Astrocyte of the spinal cord (primary cell): ENCODE results near the gene LEFTY1.

Experiments
- DNase-seq: peaks from one replicate; pipeline ENCODE4 v3.0.0; 2011; ENCODE audit warnings: low read depth, low spot score
- H3K4me3 ChIP-seq: 2 replicates; pipeline ENCODE4 v1.5.1; 2011; ENCODE audit warnings: low read depth, mild to moderate bottlenecking, low read length, moderate library complexity
- CTCF ChIP-seq: IDR thresholded peaks from 2 replicates; pipeline ENCODE4 v1.5.1; 2012; ENCODE audit warnings: low read depth, mild to moderate bottlenecking, low read length, inconsistent platforms
- in situ Hi-C: cut with HindIII; loops from 2 replicates; pipeline ENCODE4 v1.10.0; 2017; ENCODE audit warnings: low sequenced_read_pairs

Gene LEFTY1

GRCh38 chr1:225915538-225915991 lies 26.6 kb upstream of the LEFTY1 start:
- H3K4me3 ChIP-seq = no peak overlapping the region
- peak; percentile 21 for DNase-seq
- TF ChIP-seq CTCF = no peak
- in situ Hi-C loops = no loop called here

- in situ Hi-C loops = no loop called here
Observed at GRCh38 chr1:225914947-225915346, 26.0 kb upstream of the LEFTY1 start.

GRCh38 chr1:225914391-225914790 lies 25.4 kb upstream of the LEFTY1 start:
- in situ Hi-C loops = no loop called here
- H3K4me3 ChIP-seq = no peak overlapping the region
- TF ChIP-seq CTCF = no peak
- DNase-seq = no peak

More at GRCh38 chr1:225914947-225915346, 26.0 kb upstream of the LEFTY1 start:
- H3K4me3 ChIP-seq = no peak overlapping the region
- no peak for TF ChIP-seq CTCF
- no peak for DNase-seq

GRCh38 chr1:225911191-225912130 lies 22.5 kb upstream of the LEFTY1 start:
- no peak overlapping the region for H3K4me3 ChIP-seq
- TF ChIP-seq CTCF = peak; percentile 79
- DNase-seq = peak; percentile 31
- in situ Hi-C loops = no loop called here

- DNase-seq = no peak
- H3K4me3 ChIP-seq = no peak overlapping the region
- in situ Hi-C loops = no loop called here
- no peak for TF ChIP-seq CTCF
Observed at GRCh38 chr1:225909477-225909876, 20.5 kb upstream of the LEFTY1 start.

GRCh38 chr1:225908773-225909172 lies 19.8 kb upstream of the LEFTY1 start:
- in situ Hi-C loops = no loop called here
- no peak overlapping the region for H3K4me3 ChIP-seq
- DNase-seq = no peak
- TF ChIP-seq CTCF = no peak
